Measurements from ENCODE around the gene GRIK4. TPM values are rescaled to one million over a fixed set of nuclear protein-coding genes. Genes with fewer than 3 reads are reported as not detected.

Gene GRIK4
- total and polyA plus RNA-seq, 9 of the 15 experiments (the other 6 are each of a cell fraction or from before 2014, with no cell fraction given), result not detected

- intact Hi-C loops (cut with micrococcal nuclease) (no loop called here), in situ Hi-C loops (cut with MboI) (no loop called here)
- no peaks in the 10 kb centered on the region for H3K4me1 ChIP-seq (replicated peaks in 1 of 2; ENCODE audit: control insufficient read depth in 2 of 2, insufficient read depth in 2 of 2, low read length in 2 of 2)
- no peak for FAIRE-seq
- H3K4me3 ChIP-seq, result no peak overlapping the region
- no peaks in the 10 kb centered on the region for H3K36me3 ChIP-seq (ENCODE audit: control insufficient read depth, insufficient read depth, low read length)
- no peaks in the 10 kb centered on the region for H3K9me1 ChIP-seq (ENCODE audit: control insufficient read depth, insufficient read depth, low read length)
- no peaks in the 10 kb centered on the region for H4K20me1 ChIP-seq (replicated peaks; ENCODE audit: control insufficient read depth, insufficient read depth, low read length)
- H3K27ac ChIP-seq (ENCODE audit: extremely low read depth, low read depth, low read length), result no peak overlapping the region
- DNase-seq (ENCODE audit: extremely low read depth in 1 of 4, low spot score in 3 of 4), result no peak
- no peak for TF ChIP-seq ZNF444 (CRISPR knock-in tag; IDR thresholded peaks at IDR 0.05)
- TF ChIP-seq HDAC8 (tag; IDR thresholded peaks at IDR 0.05), result no peak
- TF ChIP-seq RREB1 (CRISPR knock-in tag; IDR thresholded peaks at IDR 0.05), result no peak
- TF ChIP-seq IRF2 (CRISPR knock-in tag; IDR thresholded peaks at IDR 0.05), result no peak
- no peak for TF ChIP-seq RBM22 (IDR thresholded peaks at IDR 0.05; ENCODE audit: low read depth, low read length, poor library complexity, severe bottlenecking)
- TF ChIP-seq ZNF324 (CRISPR knock-in tag; IDR thresholded peaks at IDR 0.05), result no peak
- TF ChIP-seq PCBP2 (IDR thresholded peaks at IDR 0.05; ENCODE audit: low read depth, low read length, poor library complexity, severe bottlenecking), result no peak
- TF ChIP-seq, protein P1, sequence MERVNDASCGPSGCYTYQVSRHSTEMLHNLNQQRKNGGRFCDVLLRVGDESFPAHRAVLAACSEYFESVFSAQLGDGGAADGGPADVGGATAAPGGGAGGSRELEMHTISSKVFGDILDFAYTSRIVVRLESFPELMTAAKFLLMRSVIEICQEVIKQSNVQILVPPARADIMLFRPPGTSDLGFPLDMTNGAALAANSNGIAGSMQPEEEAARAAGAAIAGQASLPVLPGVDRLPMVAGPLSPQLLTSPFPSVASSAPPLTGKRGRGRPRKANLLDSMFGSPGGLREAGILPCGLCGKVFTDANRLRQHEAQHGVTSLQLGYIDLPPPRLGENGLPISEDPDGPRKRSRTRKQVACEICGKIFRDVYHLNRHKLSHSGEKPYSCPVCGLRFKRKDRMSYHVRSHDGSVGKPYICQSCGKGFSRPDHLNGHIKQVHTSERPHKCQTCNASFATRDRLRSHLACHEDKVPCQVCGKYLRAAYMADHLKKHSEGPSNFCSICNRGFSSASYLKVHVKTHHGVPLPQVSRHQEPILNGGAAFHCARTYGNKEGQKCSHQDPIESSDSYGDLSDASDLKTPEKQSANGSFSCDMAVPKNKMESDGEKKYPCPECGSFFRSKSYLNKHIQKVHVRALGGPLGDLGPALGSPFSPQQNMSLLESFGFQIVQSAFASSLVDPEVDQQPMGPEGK (CRISPR knock-in tag; IDR thresholded peaks at IDR 0.05; ENCODE audit: borderline replicate concordance), result no peak
- no peak for TF ChIP-seq SMAD4 (CRISPR knock-in tag; conservative IDR thresholded peaks at IDR 0.05)
- no peak for TF ChIP-seq ZFP30 (CRISPR knock-in tag; IDR thresholded peaks at IDR 0.05; ENCODE audit: borderline replicate concordance)
- TF ChIP-seq NCOA6 (IDR thresholded peaks at IDR 0.05), result no peak
- peaks cover 10 to 48% of the 10 kb centered on the region in 2 experiments; a peak in 4 of 5 replicates for H3K27me3 ChIP-seq (ENCODE audit: control insufficient read depth in 2 of 2, insufficient read depth in 2 of 2, low read length in 2 of 2)
- ChIA-PET CTCF (ENCODE audit: low intra/inter-chr PET ratio) (no interaction called here), POLR2A (interaction anchor here (0.8 kb wide), 1 partner anchor 33 kb away, joined by 3 read pairs; no protein-coding TSS in a partner anchor)
- H2AFZ ChIP-seq (ENCODE audit: low read depth, low read length), result no peak overlapping the region
- no peak overlapping the region for H3K9ac ChIP-seq (ENCODE audit: insufficient read depth in 1 of 2, low read depth in 2 of 2, low read length in 2 of 2)
- no peaks in the 10 kb centered on the region for H3K9me3 ChIP-seq (replicated peaks; ENCODE audit: control insufficient read depth, insufficient read depth, low read depth, low read length)
- under 1% methylated on average over 12 of the region's 12 CpGs for WGBS (ENCODE audit: insufficient coverage, low coverage, missing lambda C conversion rate)
- H3K79me2 ChIP-seq (ENCODE audit: control insufficient read depth, insufficient read depth, low read length), result no peaks in the 10 kb centered on the region
- H3K4me2 ChIP-seq (ENCODE audit: insufficient read depth, low read length), result no peak overlapping the region
- no peak for ATAC-seq
- no TSS peak for BruUV-seq (replicated peaks)
These were observed 134.1 kb downstream of the GRIK4 start for GRCh38 chr11:120645639-120646038.

All from K562 (cell line).